ENCODE measurements around the gene PRMT7. TPM values are rescaled to one million over a fixed set of nuclear protein-coding genes. Genes with fewer than 3 reads are reported as not detected.

PRMT7 gene, protein sequence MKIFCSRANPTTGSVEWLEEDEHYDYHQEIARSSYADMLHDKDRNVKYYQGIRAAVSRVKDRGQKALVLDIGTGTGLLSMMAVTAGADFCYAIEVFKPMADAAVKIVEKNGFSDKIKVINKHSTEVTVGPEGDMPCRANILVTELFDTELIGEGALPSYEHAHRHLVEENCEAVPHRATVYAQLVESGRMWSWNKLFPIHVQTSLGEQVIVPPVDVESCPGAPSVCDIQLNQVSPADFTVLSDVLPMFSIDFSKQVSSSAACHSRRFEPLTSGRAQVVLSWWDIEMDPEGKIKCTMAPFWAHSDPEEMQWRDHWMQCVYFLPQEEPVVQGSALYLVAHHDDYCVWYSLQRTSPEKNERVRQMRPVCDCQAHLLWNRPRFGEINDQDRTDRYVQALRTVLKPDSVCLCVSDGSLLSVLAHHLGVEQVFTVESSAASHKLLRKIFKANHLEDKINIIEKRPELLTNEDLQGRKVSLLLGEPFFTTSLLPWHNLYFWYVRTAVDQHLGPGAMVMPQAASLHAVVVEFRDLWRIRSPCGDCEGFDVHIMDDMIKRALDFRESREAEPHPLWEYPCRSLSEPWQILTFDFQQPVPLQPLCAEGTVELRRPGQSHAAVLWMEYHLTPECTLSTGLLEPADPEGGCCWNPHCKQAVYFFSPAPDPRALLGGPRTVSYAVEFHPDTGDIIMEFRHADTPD
- 52.2 and 56.5 TPM in 2 replicates for total RNA-seq

DNA sequence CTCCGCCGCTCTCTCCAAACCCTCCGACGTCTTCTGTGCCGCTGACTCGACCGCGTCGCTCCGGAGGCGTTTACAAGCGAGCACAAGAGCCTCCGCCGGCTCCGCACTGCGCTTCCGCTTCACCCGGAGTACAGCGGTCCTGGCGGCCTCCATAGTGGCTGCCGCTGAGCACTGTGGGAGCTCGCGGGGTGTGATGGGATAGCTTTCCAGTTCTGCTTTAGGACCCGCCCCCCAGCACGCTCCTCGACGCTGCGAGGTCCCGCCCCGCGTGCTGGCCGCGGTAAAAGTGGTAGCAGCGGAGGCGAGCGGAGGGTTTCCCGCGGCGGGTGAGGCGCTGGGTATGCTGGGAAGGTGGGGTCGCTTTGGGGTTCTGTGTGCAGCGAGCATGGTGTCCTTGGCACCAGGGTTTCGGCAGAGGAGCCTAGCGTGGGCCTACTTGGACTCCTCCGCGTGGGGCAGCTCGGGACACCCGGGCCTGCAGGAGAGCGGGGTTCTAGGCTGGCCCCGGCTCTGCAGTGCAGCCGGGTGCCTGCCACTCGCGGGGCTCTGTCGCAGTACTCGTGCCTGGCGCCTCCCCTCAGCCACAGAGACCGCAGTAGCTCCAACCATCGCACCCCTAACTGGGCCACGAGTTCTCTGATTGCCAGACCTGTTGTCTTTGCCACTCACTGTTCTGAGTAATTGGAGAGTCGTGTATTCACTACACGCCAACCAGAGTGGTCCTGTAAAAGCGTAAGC lies at the start of gene PRMT7, which contains the start of gene SLC7A6OS:
TSS of gene PRMT7 (plus strand) at position 246 of the 738 bp plus-strand sequence. CDS start 4,961 bp downstream, outside the sequence.
TSS of gene SLC7A6OS (minus strand) at position 173 of the 738 bp plus-strand sequence. CDS start at position 153, 20 bp downstream.

DNA sequence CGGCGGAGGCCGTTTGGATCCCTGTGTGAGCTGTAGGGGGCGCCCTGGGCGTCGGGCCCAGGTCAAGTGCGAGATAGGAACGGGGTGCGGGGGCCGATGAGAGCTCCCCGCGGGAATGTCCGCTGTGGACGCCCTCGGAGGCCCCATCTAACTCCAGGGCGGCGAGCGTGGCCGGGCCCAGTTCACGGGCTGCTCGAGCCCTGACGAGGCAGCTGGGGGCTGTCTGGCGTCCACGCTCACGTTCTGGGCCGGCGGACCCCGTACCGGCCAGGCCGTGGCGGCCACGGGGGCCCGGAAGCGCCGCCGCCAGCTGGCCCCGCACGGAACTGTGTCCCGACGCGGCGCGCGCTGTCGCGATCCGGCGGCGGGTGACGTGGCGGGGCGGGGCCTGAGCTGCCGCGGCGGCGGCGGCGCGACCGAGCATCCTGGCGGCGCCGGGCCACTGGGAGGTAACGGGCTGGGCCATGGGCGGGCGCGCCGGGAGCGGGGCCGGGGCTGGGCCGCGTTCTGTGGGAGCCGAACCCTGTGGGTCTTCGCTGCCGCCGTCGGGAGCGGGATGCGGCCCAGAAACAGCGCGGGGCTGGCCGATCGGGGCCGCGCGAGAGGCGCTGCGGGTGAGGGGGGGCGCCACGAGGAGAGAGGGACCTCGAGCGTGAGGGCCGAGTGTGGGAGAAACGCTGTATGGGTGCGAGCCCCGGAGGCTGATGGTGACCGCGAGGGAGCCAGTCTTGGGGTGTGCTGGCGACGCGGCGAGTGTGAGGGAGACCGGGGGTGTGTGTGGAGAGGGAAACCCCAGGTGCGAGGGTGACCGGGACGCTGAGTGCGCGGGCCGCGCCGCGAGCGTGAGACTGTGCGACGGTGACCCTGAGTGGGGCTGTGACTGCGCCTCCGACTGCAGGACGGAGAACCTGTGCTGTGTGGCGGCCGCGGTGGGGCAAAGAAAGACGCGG lies 46.4 kb upstream of the PRMT7 start, which contains the start of gene SLC7A6:
TSS of gene SLC7A6 (plus strand) at position 399 of the 950 bp plus-strand sequence. CDS start 10,201 bp downstream, outside the sequence.

Small RNA genes lying within 50 kb of the gene (small RNA-seq; reads per million reads assigned to genes)
- gene RNU4-30P = 0.11 reads per million
- gene RNU6-1262P = not detected

Other genes with a start within 250 kb of the PRMT7 start
- 17.3 and 27.2 TPM in 2 replicates for gene NFATC3, start 225.6 kb upstream of the PRMT7 start, total RNA-seq
- under 0.01 TPM in 1 of 2 replicates, not detected in the other for gene ESRP2, start 74.9 kb upstream of the PRMT7 start, total RNA-seq
- 15.8 and 17.6 TPM in 2 replicates for gene PLA2G15, start 65.6 kb upstream of the PRMT7 start, total RNA-seq
- 18.4 and 24.2 TPM in 2 replicates for gene SLC7A6, start 46.5 kb upstream of the PRMT7 start, total RNA-seq
- 9.9 and 12.1 TPM in 2 replicates for gene SLC7A6OS, start 73 bp upstream of the PRMT7 start, total RNA-seq
- gene SMPD3, start 137.5 kb downstream of the PRMT7 start, total RNA-seq = under 0.01 TPM in 1 of 2 replicates, not detected in the other
- gene ZFP90, start 228.3 kb downstream of the PRMT7 start, total RNA-seq = 22.8 and 52.8 TPM in 2 replicates